ENCODE measurements around the gene DDR2. TPM values are rescaled to one million over a fixed set of nuclear protein-coding genes. Genes with fewer than 3 reads are reported as not detected.
"Not testable (repeated sequence)": the region's sequence is repeated elsewhere in the genome, so short reads cannot be mapped to it uniquely, and the experiment has no call there.

Gene DDR2
- total RNA-seq, 1 experiment from 2014 or later: 0.52 TPM

DNA sequence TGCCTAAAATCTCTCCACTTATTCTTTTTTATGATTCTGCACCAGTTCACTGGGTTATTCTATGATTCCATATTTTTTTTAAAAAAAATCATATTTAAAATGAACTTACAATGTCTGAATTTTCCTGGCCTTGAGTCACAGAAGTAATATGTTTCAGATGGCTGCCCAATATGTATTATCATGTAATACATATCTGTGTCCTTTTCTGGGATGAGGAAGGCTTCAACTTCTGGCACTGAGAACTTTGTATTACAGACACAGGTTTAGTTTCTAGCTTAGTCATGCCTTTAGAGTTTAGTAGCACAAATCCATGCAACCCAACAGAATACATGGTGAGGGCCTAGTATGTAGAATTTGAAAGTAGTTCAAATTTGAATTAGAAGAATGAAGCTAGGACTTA, 150.4 kb downstream of the DDR2 start:
- Histone ChIP-seq H3K56ac (ENCODE audit: insufficient read length, low read depth, low read length) (no peak overlapping the region), H2BK15ac (ENCODE audit: low read depth, low read length) (no peak overlapping the region), H2BK12ac (ENCODE audit: insufficient read length, low read depth, low read length) (no peak overlapping the region), H3K79me1 (ENCODE audit: insufficient read depth, low read depth, low read length, poor library complexity, severe bottlenecking) (no peaks in the 10 kb centered on the region), H4K5ac (ENCODE audit: insufficient read length, low read depth, low read length) (no peak overlapping the region), H3K27me3 (ENCODE audit: insufficient read depth, low read length) (no peaks in the 10 kb centered on the region), H3K23ac (ENCODE audit: insufficient read length, low read depth, low read length) (no peak overlapping the region), H3K18ac (ENCODE audit: insufficient read length, low read depth, low read length) (no peak overlapping the region), H4K20me1 (ENCODE audit: control insufficient read depth, insufficient read depth, insufficient read length) (no peaks in the 10 kb centered on the region), H2AFZ (ENCODE audit: low read length) (no peak overlapping the region), H3K79me2 (ENCODE audit: insufficient read depth, low read length) (no peaks in the 10 kb centered on the region), H2BK120ac (ENCODE audit: low read depth, low read length, poor library complexity, severe bottlenecking) (no peak overlapping the region), H2BK20ac (ENCODE audit: low read depth, low read length, poor library complexity, severe bottlenecking) (no peak overlapping the region), H4K91ac (ENCODE audit: insufficient read length, low read depth, low read length) (no peak overlapping the region), H3K9me3 (ENCODE audit: control insufficient read depth, low read depth, low read length) (no peaks in the 10 kb centered on the region), H3K4me1 (ENCODE audit: insufficient read depth, low read length) (no peaks in the 10 kb centered on the region; the same call in 1 of the 2 replicates), H3K4me2 (ENCODE audit: insufficient read depth, insufficient read length, low read length) (no peak overlapping the region), H3K27ac (ENCODE audit: insufficient read length, low read depth, low read length) (no peak overlapping the region), H3T11ph (ENCODE audit: low read length) (no peak overlapping the region), H3K14ac (ENCODE audit: insufficient read depth, low read length) (no peak overlapping the region), H2BK5ac (ENCODE audit: insufficient read length, low read length) (no peak overlapping the region), H4K8ac (replicated peaks; ENCODE audit: insufficient read length, low read depth, low read length) (no peak overlapping the region), H3K9ac (ENCODE audit: extremely low read depth, insufficient read length, low read length) (no peak overlapping the region), H3K4ac (ENCODE audit: low read depth, low read length) (no peak overlapping the region), H3K23me2 (ENCODE audit: insufficient read length, low read depth, low read length, poor library complexity, severe bottlenecking) (no peaks in the 10 kb centered on the region), H2AK5ac (ENCODE audit: insufficient read length, low read length) (no peak overlapping the region)
- no peak for TF ChIP-seq CTCF (conservative IDR thresholded peaks at IDR 0.05)
- DNase-seq: no peak
- H3K4me1 Mint-ChIP-seq: peaks cover 6 to 9% of the 10 kb centered on the region in 2 experiments
- no peak overlapping the region for H3K27ac Mint-ChIP-seq
- no peaks in the 10 kb centered on the region for H3K9me3 Mint-ChIP-seq
- no peak overlapping the region for H3K4me3 Mint-ChIP-seq
- no peaks in the 10 kb centered on the region for H3K27me3 Mint-ChIP-seq (ENCODE audit: low read depth)
- H3K36me3 Mint-ChIP-seq (ENCODE audit: insufficient read depth in 1 of 3, low read depth in 3 of 3): no peaks in the 10 kb centered on the region

GRCh38 chr1:162784926-162785325, 152.7 kb downstream of the DDR2 start:
- not testable (repeated sequence) for H4K8ac ChIP-seq (replicated peaks; ENCODE audit: insufficient read length, low read depth, low read length)

More at GRCh38 chr1:162784926-162785325, 152.7 kb downstream of the DDR2 start:
- H4K20me1 ChIP-seq (ENCODE audit: control insufficient read depth, insufficient read depth, insufficient read length); H3K27ac ChIP-seq (ENCODE audit: insufficient read length, low read depth, low read length); H4K91ac ChIP-seq (ENCODE audit: insufficient read length, low read depth, low read length); H3K27ac Mint-ChIP-seq; H3K18ac ChIP-seq (ENCODE audit: insufficient read length, low read depth, low read length); H3K36me3 Mint-ChIP-seq (ENCODE audit: insufficient read depth in 1 of 3, low read depth in 3 of 3); H3K9me3 ChIP-seq (ENCODE audit: control insufficient read depth, low read depth, low read length); H3K79me1 ChIP-seq (ENCODE audit: insufficient read depth, low read depth, low read length, poor library complexity, severe bottlenecking); H2AFZ ChIP-seq (ENCODE audit: low read length); H3K56ac ChIP-seq (ENCODE audit: insufficient read length, low read depth, low read length); H2BK12ac ChIP-seq (ENCODE audit: insufficient read length, low read depth, low read length); H2AK5ac ChIP-seq (ENCODE audit: insufficient read length, low read length); H3K14ac ChIP-seq (ENCODE audit: insufficient read depth, low read length); H3K4me1 ChIP-seq (ENCODE audit: insufficient read depth, low read length); H3K9me3 Mint-ChIP-seq; H2BK120ac ChIP-seq (ENCODE audit: low read depth, low read length, poor library complexity, severe bottlenecking); DNase-seq; H3K23ac ChIP-seq (ENCODE audit: insufficient read length, low read depth, low read length); H2BK20ac ChIP-seq (ENCODE audit: low read depth, low read length, poor library complexity, severe bottlenecking); H2BK15ac ChIP-seq (ENCODE audit: low read depth, low read length); H4K5ac ChIP-seq (ENCODE audit: insufficient read length, low read depth, low read length); H3K4me3 Mint-ChIP-seq; H3K23me2 ChIP-seq (ENCODE audit: insufficient read length, low read depth, low read length, poor library complexity, severe bottlenecking); H3K9ac ChIP-seq (ENCODE audit: extremely low read depth, insufficient read length, low read length); H3K4ac ChIP-seq (ENCODE audit: low read depth, low read length); H3K27me3 ChIP-seq (ENCODE audit: insufficient read depth, low read length); H3T11ph ChIP-seq (ENCODE audit: low read length); H2BK5ac ChIP-seq (ENCODE audit: insufficient read length, low read length); H3K4me2 ChIP-seq (ENCODE audit: insufficient read depth, insufficient read length, low read length); H3K79me2 ChIP-seq (ENCODE audit: insufficient read depth, low read length); H3K27me3 Mint-ChIP-seq (ENCODE audit: low read depth): not testable (repeated sequence)
- no CpG with 5 or more reads among the region's 1 CpG for WGBS (ENCODE audit: extremely low coverage, insufficient read length, low lambda C conversion rate)
- H3K4me1 Mint-ChIP-seq: peaks cover 8 to 11% of the 10 kb centered on the region in 2 experiments
